Fibroblast of villous mesenchyme (primary cell): ENCODE measurements around the gene ZNF19. TPM values are rescaled to one million over a fixed set of nuclear protein-coding genes. Genes with fewer than 3 reads are reported as not detected.

Experiments
- DNase-seq: peaks from one replicate; pipeline ENCODE4 v3.0.0-alpha.2; 2010; ENCODE audit warnings: low read depth
- H3K4me3 ChIP-seq: 2 replicates; pipeline ENCODE4 v1.5.1; 2011; ENCODE audit warnings: low read depth, mild to moderate bottlenecking, low read length
- CTCF ChIP-seq: IDR thresholded peaks from 2 replicates; pipeline ENCODE4 v1.5.1; 2012; ENCODE audit warnings: low read depth, mild to moderate bottlenecking, low read length; ENCODE audit not compliant: insufficient read depth
- total RNA-seq: library from RNA; depleted of rRNA; stranded (reverse); fragments of >200 nt; gene quantifications from 2 replicates; pipeline ENCODE4 v1.2.3, GENCODE V29; 2012

The ZNF19 gene
- total RNA-seq, 1 donor, result 2.2 TPM

GRCh38 chr16:71467810-71468209 is 21.3 kb downstream of the ZNF19 start:
- no peak for TF ChIP-seq CTCF
- peak; percentile 36 for DNase-seq
- no peak overlapping the region for H3K4me3 ChIP-seq

GRCh38 chr16:71464231-71464630 is 24.9 kb downstream of the ZNF19 start:
- TF ChIP-seq CTCF, result no peak
- H3K4me3 ChIP-seq, result no peak overlapping the region
- no peak for DNase-seq

DNA sequence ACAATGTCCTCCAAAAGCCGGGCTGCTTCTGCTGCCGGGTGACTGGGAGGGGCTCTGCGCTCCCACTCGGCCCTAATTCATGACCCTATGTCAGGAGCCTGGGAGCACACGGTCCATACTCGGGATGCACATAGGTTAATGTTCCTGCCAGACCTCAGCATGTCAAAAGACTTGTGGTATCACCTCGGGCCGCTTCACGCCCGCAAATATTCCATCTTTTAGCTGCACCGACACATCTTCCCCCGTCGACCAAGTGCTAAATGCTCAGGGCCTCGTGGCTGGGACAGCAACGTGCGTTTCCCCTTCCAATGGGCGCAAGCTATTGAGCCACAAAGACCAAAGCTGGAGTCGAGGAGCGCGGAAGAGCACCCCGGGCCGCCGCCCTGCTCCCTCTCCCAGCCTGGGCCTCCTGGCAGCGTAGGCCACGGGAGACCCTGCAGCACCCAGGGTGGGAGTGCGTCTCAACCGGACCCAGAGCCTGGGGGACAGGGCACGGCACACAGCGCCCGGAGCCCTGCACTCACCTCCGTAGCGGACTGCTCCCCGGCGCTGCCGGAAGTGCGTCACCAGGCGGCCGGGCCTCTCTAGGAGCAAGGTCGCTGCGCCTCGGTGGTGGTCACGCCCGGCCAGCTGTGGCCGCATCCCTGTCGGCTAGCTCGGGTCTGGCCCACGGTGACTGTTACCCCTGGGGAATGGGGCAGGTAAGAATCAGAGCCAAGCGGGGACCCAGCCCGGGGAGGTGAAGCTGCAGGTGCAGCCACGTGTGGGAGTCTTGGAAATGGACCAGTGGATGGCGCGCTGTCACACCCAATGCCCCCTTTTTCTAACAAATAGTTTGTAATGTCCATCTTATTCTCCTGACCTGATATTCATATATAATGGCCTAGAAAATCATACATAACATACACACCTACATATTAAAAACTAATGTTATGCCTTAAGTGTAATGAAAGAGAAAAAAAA is 27.2 kb downstream of the ZNF19 start, which contains the start of gene ZNF23:
Gene ZNF23, minus strand, starts transcription at position 562 of the 963 bp plus-strand sequence. CDS start 5,451 bp downstream, outside the sequence.
- peak; percentile 82 for DNase-seq
- H3K4me3 ChIP-seq, result peak within 1 kb of the TSS; percentile 98
- peak; percentile 4 for TF ChIP-seq CTCF

GRCh38 chr16:71460941-71461340 is 28.2 kb downstream of the ZNF19 start:
- peak overlapping the region; percentile 98 for H3K4me3 ChIP-seq
- DNase-seq, result no peak
- no peak for TF ChIP-seq CTCF

- DNase-seq, result peak; percentile 89
- TF ChIP-seq CTCF, result no peak
- H3K4me3 ChIP-seq, result peak overlapping the region; percentile 98
These were observed 28.9 kb downstream of the ZNF19 start for GRCh38 chr16:71460236-71460635.

- peak; percentile 53 for DNase-seq
- H3K4me3 ChIP-seq, result no peak overlapping the region
- TF ChIP-seq CTCF, result no peak
These were observed 29.6 kb downstream of the ZNF19 start for GRCh38 chr16:71459510-71459909.
